ENCODE measurements around the gene TAOK3. TPM values are rescaled to one million over a fixed set of nuclear protein-coding genes. Genes with fewer than 3 reads are reported as not detected.

The TAOK3 gene
- total RNA-seq, 4 donors from 2014 or later = 48.8 to 78.0 (median 54.7) TPM

DNA sequence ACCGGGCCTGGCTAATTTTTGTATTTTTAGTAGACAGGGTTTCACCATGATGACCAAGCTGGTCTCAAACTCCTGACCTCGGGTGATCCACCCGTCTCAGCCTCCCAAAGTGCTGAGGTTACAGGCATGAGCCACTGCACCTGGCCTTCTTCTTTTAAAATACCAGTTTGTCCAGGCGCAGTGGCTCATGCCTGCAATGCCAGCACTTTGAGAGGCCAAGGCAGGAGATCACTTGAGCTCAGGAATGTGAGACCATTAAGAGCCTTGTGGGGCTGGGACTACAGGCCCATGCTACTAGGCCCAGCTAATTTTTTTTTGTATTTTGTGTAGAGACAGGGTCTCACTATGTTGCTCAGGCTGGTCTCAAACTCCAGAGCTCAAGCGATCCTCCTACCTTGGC is 244.8 kb downstream of the TAOK3 start:
- TF ChIP-seq, protein P1, sequence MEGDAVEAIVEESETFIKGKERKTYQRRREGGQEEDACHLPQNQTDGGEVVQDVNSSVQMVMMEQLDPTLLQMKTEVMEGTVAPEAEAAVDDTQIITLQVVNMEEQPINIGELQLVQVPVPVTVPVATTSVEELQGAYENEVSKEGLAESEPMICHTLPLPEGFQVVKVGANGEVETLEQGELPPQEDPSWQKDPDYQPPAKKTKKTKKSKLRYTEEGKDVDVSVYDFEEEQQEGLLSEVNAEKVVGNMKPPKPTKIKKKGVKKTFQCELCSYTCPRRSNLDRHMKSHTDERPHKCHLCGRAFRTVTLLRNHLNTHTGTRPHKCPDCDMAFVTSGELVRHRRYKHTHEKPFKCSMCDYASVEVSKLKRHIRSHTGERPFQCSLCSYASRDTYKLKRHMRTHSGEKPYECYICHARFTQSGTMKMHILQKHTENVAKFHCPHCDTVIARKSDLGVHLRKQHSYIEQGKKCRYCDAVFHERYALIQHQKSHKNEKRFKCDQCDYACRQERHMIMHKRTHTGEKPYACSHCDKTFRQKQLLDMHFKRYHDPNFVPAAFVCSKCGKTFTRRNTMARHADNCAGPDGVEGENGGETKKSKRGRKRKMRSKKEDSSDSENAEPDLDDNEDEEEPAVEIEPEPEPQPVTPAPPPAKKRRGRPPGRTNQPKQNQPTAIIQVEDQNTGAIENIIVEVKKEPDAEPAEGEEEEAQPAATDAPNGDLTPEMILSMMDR (IDR thresholded peaks at IDR 0.05; ENCODE audit: low read depth) = no peak

DNA sequence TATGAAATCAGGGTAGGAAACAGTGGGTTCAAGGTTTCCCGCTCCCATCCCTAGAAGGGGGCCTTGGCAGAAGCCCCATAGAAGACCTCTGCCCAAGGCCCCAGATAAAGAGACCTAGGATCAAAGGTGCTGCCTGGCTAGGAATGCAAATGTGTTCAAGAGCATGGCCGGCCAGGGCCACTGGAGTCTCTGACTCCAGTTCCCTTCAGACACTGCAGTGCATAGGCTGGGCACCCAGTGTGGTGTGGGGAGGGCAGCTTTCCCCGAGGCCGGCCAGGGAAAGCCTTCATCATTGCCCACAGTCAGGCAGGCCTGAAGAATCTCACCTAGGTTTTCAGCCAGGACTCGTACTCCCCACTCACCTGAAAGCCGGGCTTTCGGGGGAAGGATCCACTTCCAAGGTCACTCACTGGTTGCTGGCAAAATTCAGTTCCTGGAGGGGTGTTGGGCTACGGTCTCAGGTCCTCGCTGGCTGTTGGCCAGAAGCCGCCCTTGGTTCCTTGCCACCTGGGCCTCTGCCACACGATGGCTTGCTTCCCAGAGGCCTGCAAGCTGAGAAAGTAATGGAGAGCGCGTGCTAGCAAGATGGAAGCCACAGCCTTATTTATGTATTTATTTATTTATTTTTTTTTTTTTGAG is 246.5 kb downstream of the TAOK3 start:
- TF ChIP-seq, protein P1 (IDR thresholded peaks at IDR 0.05; ENCODE audit: low read depth) = no peak

DNA sequence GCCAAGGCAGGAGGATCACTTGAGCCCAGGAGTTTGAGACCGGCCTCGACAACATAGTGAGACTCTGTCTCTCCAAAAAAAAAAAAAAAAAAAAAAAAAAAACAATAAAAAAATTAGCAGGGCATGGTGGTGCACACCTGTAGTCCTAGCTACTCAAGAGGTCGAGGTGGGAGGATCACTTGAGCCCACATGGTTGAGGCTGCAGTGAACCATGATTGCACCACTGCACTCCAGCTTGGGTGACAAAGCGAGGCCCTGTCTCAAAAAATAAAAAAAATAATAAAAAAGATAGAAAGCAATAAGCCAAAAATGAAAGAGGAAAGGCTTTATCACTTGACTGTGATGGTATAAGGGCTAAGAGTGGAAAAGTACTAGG is 247.0 kb downstream of the TAOK3 start:
- TF ChIP-seq, protein P1 (IDR thresholded peaks at IDR 0.05; ENCODE audit: low read depth) = no peak

DNA sequence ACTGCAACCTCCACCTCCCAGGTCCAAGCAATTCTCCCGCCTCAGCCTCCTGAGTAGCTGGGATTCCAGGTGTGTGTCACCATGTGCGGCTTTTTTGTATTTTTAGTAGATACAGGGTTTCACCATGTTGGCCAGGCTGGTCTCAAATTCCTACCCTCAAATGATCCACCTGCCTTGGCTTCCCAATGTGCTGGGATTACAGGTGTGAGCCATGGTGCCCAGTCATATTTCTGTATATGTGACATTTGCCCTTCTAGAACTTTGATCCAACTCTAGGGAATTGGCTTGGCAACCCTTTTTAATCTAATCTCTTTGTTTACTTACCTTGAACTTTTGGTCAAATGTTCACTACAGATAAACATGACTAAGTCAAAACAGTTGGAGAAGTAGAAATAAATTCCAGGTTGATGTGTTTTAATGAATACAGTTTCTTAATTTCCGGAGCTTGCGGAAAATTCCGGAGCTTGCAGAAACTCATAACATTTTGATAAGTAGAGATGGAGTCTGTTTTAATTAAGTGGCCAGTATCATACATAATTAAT is 248.3 kb downstream of the TAOK3 start:
- TF ChIP-seq, protein P1 (IDR thresholded peaks at IDR 0.05; ENCODE audit: low read depth) = no peak

DNA sequence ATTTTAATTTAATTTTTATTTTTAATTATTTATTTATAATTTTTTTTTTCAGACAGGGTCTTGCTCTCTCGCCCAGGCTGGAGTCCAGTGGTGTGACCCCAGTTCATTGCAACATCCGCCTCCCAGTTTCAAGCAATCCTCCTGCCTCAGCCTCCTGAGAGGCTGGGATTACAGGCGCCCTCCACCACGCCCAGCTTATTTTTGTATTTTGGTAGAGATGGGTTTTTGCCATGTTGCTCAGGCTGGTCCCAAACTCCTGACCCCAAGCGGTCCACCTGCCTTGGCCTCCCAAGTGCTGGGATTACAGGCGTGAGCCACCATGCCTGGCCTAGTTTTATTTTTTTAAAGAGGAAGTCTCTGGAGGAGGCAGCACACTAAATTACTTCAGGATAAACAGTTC is 250.4 kb downstream of the TAOK3 start:
- TF ChIP-seq, protein P1 (IDR thresholded peaks at IDR 0.05; ENCODE audit: low read depth) = no peak

DNA sequence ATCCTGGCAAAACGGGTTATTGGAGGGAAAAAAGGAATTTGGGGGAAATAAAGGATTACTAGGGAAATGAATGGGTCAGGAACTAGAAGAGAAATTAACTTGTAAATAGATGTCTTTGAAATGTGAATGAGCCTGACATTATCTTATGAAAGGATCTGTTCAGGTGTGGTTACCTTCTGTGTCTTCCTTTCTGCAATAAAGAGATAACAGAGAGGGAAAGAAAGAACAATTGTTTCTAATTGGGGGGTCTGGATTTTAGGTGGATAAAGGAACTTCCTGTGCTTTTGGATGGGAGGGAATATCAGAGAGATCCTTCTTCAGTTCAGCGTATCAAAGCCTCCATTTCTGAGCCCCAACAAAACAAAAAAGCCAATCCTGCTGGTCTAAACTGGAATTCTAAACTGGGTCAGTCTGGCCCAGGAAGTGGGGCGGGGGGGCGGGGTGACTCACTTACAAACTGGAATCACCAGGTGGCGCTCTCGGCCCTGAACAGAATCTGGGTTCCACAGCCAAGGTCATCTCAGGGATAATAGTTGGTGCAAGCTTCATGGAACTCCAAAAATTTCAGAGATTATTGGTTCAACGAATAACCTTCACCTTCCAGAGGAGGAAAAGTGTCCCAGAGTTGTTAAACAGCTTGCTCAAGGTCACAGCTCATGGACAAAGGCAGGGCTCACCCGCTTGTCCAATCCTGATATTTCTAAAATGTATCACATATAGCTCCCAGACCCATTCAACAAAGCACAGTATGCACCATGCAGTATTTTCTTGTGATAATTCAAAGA is 251.9 kb downstream of the TAOK3 start:
- TF ChIP-seq, protein P1 (IDR thresholded peaks at IDR 0.05; ENCODE audit: low read depth) = no peak

DNA sequence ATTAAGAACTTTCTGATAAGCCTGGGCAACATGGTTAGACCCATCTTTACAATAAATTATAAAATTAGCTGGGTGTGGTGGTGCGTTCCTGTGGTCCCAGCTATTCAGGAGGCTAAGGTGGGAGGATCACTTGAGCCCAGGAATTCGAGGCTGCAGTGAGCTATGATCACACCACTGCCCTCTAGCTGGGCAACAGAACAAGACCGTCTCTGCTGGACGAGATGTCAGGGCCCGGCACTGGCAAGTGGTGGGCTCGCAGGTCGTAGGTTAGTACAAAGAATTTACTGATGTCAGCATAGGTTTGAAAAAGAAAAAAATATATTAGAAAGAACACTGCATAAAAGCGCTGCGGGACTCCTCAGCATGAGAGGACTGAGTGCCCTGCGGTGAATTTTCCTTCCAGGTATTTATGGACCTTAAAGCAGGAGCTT is 253.2 kb downstream of the TAOK3 start:
- TF ChIP-seq, protein P1 (IDR thresholded peaks at IDR 0.05; ENCODE audit: low read depth) = no peak

Measured in subcutaneous adipose tissue (tissue), 4 donors.